ENCODE results near the gene MAPKAPK2. TPM values are rescaled to one million over a fixed set of nuclear protein-coding genes. Genes with fewer than 3 reads are reported as not detected.

The MAPKAPK2 gene
- total RNA-seq, 1 experiment from 2014 or later, result 98.5 TPM

GRCh38 chr1:206702803-206703202 is 18.1 kb downstream of the MAPKAPK2 start:
- ATAC-seq (no peak), DNase-seq (no peak)
- TF ChIP-seq EZH2phosphoT487 (IDR thresholded peaks at IDR 0.05; ENCODE audit: borderline replicate concordance, low read length) (no peak), CTCF (conservative IDR thresholded peaks at IDR 0.05; ENCODE audit: low read depth, low read length) (no peak), EZH2 (IDR thresholded peaks at IDR 0.05; ENCODE audit: low read length, unreplicated experiment) (no peak)
- H3K9ac ChIP-seq (ENCODE audit: low read length), result no peak overlapping the region
- no peaks in the 10 kb centered on the region; the same call in 1 of the 2 replicates for H3K36me3 ChIP-seq (ENCODE audit: low read depth, low read length)
- peaks cover 99% of the 10 kb centered on the region for H3K79me2 ChIP-seq (ENCODE audit: low read length)
- H3K9me2 ChIP-seq (replicated peaks; ENCODE audit: low read length), result no peaks in the 10 kb centered on the region
- ChIA-PET POLR2A (ENCODE audit: unreplicated experiment) (no interaction called here), CTCF (interaction anchor here (0.6 to 0.9 kb wide), 2 partner anchors 11 to 12 kb away, joined by 3 read pairs; no protein-coding TSS in a partner anchor)
- H4K20me1 ChIP-seq (ENCODE audit: low read length), result peaks cover 77% of the 10 kb centered on the region
- no peak overlapping the region for H3K27ac ChIP-seq (ENCODE audit: low read length)
- no peaks in the 10 kb centered on the region for H3F3A ChIP-seq (ENCODE audit: low read length, unreplicated experiment)
- 0 out of 2 replicates have a peak, but pooled peaks cover under 1% of the 10 kb centered on the region for H3K4me1 ChIP-seq (ENCODE audit: insufficient read depth, low read length)
- no TSS peak for BruUV-seq (replicated peaks)
- H2AFZ ChIP-seq (ENCODE audit: low read length), result no peak overlapping the region
- H3K27me3 ChIP-seq (ENCODE audit: low read length), result no peaks in the 10 kb centered on the region
- intact Hi-C loops (cut with micrococcal nuclease), result no loop called here
- H3K4me3 ChIP-seq (ENCODE audit: low read length), result no peak overlapping the region
- H3K4me2 ChIP-seq (ENCODE audit: low read length), result no peak overlapping the region
- no peaks in the 10 kb centered on the region for H3K9me3 ChIP-seq (ENCODE audit: low read length)

GRCh38 chr1:206703661-206704060 is 19.0 kb downstream of the MAPKAPK2 start:
- H4K20me1 ChIP-seq (ENCODE audit: low read length), result peaks cover 77% of the 10 kb centered on the region
- peaks cover 9% of the 10 kb centered on the region for H3K4me1 ChIP-seq (ENCODE audit: insufficient read depth, low read length)
- H3K36me3 ChIP-seq (ENCODE audit: low read depth, low read length), result no peaks in the 10 kb centered on the region
- ChIA-PET POLR2A (ENCODE audit: unreplicated experiment) (no interaction called here), CTCF (interaction anchor here (0.6 to 0.9 kb wide), 2 partner anchors 10 to 11 kb away, joined by 3 read pairs; no protein-coding TSS in a partner anchor)
- no peak overlapping the region for H3K27ac ChIP-seq (ENCODE audit: low read length)
- no TSS peak for BruUV-seq (replicated peaks)
- H3K27me3 ChIP-seq (ENCODE audit: low read length), result no peaks in the 10 kb centered on the region
- no peaks in the 10 kb centered on the region for H3K9me2 ChIP-seq (replicated peaks; ENCODE audit: low read length)
- H3K79me2 ChIP-seq (ENCODE audit: low read length), result peaks cover 99% of the 10 kb centered on the region
- H2AFZ ChIP-seq (ENCODE audit: low read length), result no peak overlapping the region
- H3K4me3 ChIP-seq (ENCODE audit: low read length), result no peak overlapping the region
- H3K4me2 ChIP-seq (ENCODE audit: low read length), result no peak overlapping the region
- intact Hi-C loops (cut with micrococcal nuclease), result no loop called here
- ATAC-seq, result no peak
- no peak for TF ChIP-seq CTCF (conservative IDR thresholded peaks at IDR 0.05; ENCODE audit: low read depth, low read length)
- TF ChIP-seq EZH2 (IDR thresholded peaks at IDR 0.05; ENCODE audit: low read length, unreplicated experiment), result no peak
- no peak for DNase-seq
- no peak overlapping the region for H3K9ac ChIP-seq (ENCODE audit: low read length)
- H3F3A ChIP-seq (ENCODE audit: low read length, unreplicated experiment), result no peaks in the 10 kb centered on the region
- H3K9me3 ChIP-seq (ENCODE audit: low read length), result no peaks in the 10 kb centered on the region

DNA sequence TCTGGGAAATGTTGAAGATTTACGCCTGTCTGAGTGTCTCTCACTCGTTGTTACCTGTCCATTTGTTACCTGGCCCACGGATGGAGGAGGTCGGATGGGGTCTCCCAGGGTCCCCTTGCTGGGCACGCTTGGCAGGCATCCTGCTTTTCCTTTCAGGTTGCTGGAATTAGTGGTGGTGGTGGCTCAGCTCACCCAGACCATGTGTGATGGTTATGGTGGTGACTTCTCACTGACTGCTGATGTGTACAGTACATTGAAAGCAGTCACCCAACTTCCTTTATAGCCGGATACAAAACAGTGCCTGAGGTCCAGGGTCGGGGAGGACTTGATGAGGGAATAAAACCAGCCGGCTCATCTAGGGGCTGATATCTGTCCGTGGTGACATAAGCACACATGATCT is 19.5 kb downstream of the MAPKAPK2 start:
- no TSS peak for BruUV-seq (replicated peaks)
- no peaks in the 10 kb centered on the region for H3K9me2 ChIP-seq (replicated peaks; ENCODE audit: low read length)
- DNase-seq (no peak), ATAC-seq (no peak)
- no peaks in the 10 kb centered on the region for H3K9me3 ChIP-seq (ENCODE audit: low read length)
- no peak overlapping the region for H3K4me3 ChIP-seq (ENCODE audit: low read length)
- H3K4me2 ChIP-seq (ENCODE audit: low read length), result no peak overlapping the region
- no peak overlapping the region for H3K27ac ChIP-seq (ENCODE audit: low read length)
- peaks cover 77% of the 10 kb centered on the region for H4K20me1 ChIP-seq (ENCODE audit: low read length)
- TF ChIP-seq EZH2phosphoT487 (IDR thresholded peaks at IDR 0.05; ENCODE audit: borderline replicate concordance, low read length) (no peak), CTCF (conservative IDR thresholded peaks at IDR 0.05; ENCODE audit: low read depth, low read length) (no peak), EZH2 (IDR thresholded peaks at IDR 0.05; ENCODE audit: low read length, unreplicated experiment) (no peak)
- ChIA-PET CTCF (no interaction called here), POLR2A (ENCODE audit: unreplicated experiment) (no interaction called here)
- H3K4me1 ChIP-seq (ENCODE audit: insufficient read depth, low read length), result peaks cover 14% of the 10 kb centered on the region
- H3K36me3 ChIP-seq (ENCODE audit: low read depth, low read length), result no peaks in the 10 kb centered on the region
- no peak overlapping the region for H2AFZ ChIP-seq (ENCODE audit: low read length)
- no peak overlapping the region for H3K9ac ChIP-seq (ENCODE audit: low read length)
- intact Hi-C loops (cut with micrococcal nuclease), result no loop called here
- H3K27me3 ChIP-seq (ENCODE audit: low read length), result no peaks in the 10 kb centered on the region
- no peaks in the 10 kb centered on the region for H3F3A ChIP-seq (ENCODE audit: low read length, unreplicated experiment)
- H3K79me2 ChIP-seq (ENCODE audit: low read length), result peaks cover 99% of the 10 kb centered on the region
